Measurements from ENCODE around the gene KLHL21.

DNA sequence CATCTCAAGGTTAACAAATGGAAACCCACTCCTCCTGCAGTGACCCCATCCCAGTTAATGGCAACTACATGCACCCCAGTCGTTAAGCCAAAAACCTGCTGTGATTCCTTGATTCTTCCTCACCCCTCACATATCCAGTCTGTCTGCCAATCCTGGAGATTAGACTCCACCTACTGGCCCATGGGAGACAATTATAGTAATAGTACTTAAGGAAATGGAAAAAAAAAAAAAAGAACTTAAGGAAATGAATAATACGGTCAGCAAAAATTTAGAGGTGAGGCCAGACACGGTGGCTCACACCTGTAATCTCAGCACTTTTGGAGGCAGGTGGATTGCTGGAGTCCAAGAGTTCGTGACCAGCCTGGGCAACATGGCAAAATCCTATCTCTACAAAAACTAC lies 55.4 kb downstream of the KLHL21 start:
- no peak for TF ChIP-seq USF1 (IDR thresholded peaks at IDR 0.05)
- TF ChIP-seq YY1 (IDR thresholded peaks at IDR 0.05; ENCODE audit: low read depth) = no peak
- no peak for TF ChIP-seq CREB1 (IDR thresholded peaks at IDR 0.05; ENCODE audit: low read depth)
- no peak for TF ChIP-seq FOXM1 (IDR thresholded peaks at IDR 0.05; ENCODE audit: borderline replicate concordance, low read depth)
- TF ChIP-seq TAF1 (IDR thresholded peaks at IDR 0.05; ENCODE audit: low read depth) = no peak
